MV-4-11 (cell line): ENCODE measurements around the gene MYLK.

Source experiments
- DNase-seq: peaks from one replicate; lab custom pipeline; 2025; lab: John Stamatoyannopoulos, UW

MYLK gene

GRCh38 chr3:123872621-123873020 is 11.5 kb downstream of the MYLK start:
- no peak for DNase-seq

- DNase-seq, result no peak
Observed at GRCh38 chr3:123871946-123872345, 12.2 kb downstream of the MYLK start.

DNA sequence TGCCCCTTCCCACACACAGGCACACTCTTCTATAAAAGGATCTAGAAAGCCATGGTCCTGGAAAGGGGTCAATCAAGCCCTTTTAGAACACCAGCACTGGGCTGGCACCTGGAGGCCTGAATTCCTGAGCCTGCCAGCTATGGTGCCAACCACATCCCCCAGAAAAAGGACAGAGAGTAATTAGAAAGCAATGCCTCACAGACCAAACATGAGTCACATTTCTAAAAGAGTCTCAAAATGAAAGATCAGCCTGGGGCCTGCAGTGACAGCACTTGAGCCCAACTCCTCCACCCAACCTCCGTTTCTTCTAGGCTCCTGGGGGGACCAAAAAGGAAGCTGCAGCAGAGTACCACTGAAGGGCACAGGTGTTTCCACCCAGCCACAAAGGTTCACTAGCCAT is 14.1 kb downstream of the MYLK start:
- DNase-seq, result no peak

DNA sequence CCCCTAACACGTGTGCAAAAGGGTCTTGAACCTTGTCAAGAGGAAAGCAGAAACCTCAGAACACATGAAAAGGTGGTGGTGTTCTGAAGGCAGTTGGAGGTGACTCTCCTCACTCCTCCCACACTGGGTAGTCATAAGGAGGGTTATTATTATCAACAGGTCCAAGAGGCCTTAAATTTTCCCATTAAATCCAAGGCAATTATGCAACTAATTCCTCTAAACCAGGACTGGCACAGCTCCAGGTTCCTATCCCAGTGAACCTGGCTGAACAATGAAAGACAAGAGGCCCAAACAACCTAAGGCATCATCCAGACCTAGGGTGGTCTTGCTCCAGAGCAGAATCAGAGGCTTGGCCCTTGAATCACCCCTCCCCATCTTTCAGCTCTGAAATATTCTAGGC is 15.0 kb downstream of the MYLK start:
- no peak for DNase-seq

GRCh38 chr3:123864706-123865105 is 19.4 kb downstream of the MYLK start:
- no peak for DNase-seq

- DNase-seq, result no peak
Observed at GRCh38 chr3:123862152-123862551, 22.0 kb downstream of the MYLK start.

GRCh38 chr3:123861081-123861836 is 22.9 kb downstream of the MYLK start:
- no peak for DNase-seq

- DNase-seq, result no peak
Observed at GRCh38 chr3:123859177-123859576, 25.0 kb downstream of the MYLK start.

DNA sequence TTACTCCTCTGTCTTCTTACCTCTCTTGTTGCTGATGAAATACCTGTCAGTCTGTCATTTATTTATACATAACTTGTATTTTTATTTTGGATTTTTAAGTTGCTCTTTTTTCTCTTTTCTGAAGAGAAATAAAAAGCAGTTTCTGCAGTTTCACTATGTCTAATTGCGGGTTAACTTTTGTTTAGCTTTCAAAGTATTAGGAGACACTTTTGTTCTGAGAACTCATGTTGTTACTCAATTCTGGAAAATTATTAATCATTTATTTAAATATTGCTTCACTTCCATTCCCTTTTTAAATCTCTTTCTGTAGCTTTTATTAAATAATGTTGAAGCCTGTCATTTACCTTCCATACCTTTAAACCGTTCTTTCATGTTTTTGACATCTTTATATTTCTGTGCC is 29.2 kb downstream of the MYLK start:
- DNase-seq, result no peak

GRCh38 chr3:123853686-123854372 is 30.3 kb downstream of the MYLK start:
- DNase-seq, result no peak

DNA sequence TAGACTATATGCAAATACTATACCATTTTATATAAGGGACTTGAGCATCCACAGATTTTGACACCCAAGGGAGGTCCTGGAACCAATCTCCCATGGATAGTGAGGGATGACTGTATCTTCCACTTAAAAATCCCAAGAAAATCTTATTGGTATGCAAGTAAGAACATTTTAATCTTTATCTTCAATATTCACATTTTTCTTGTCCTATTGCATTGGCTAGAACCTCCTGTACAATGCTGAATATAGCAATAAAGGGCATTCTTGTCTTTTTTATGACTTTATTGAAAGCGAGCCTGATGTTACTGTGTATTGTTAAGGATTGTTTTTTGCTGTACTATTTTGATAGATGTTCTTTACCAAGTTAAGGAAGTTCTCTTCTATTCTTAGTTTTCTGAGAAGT is 36.9 kb downstream of the MYLK start:
- no peak for DNase-seq

GRCh38 chr3:123843668-123844067 is 40.5 kb downstream of the MYLK start:
- no peak for DNase-seq

DNA sequence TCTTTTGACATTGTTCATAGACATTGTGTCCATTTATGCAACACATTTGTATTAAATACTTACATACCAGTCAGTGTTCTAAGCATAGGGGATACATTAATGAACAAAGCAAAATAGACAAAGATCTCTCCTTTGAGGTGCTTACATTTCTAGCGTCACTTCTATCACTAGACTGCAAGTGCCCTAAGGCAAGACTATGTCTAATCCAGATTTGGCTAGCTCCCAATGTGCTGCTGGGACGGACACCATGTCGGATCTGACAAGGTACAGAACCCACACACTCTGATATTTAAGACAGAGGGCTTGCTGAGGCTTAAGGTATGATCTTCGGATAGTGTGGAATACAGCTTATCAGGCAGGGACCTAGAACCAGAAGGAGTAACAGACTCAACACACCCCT is 41.4 kb downstream of the MYLK start:
- DNase-seq, result no peak

GRCh38 chr3:123841476-123842238 is 42.5 kb downstream of the MYLK start:
- DNase-seq, result peak; percentile 9

DNA sequence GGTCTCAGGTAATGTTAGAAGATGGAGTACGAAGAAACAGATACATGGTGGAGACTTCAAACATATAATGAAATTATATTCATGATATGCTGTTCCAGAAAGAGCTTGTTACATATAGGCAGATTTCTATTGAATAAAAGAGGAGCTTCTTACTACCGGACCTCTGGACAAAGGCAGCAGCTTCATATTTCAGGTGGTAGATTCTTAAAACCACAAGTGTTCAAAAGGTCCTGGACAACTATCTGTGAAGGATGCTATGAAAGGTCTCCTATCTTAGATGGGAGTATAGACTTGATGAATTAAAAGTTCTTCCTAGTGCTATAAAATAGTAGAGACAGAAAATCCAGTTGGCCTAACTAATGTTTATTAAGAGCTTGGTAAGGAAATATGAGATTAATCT is 43.2 kb downstream of the MYLK start:
- no peak for DNase-seq

DNA sequence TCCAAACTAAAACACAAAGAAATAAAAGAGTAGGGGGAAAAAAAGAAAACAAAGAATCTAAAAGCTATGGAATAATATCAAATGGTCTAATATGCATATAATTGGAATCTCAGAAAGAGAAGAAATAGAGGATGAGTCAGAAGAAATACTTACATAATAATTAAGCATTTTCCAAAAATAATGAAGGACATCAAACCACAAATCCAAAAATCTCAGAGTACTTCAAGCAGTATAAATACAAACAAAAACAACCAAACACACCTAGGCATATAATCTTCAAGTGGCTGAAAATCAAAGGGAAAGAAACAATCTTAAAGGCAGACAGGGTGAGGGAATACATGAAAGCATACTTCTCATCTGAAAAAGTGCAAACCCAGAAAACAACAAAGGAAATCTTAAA is 46.3 kb downstream of the MYLK start:
- no peak for DNase-seq

DNA sequence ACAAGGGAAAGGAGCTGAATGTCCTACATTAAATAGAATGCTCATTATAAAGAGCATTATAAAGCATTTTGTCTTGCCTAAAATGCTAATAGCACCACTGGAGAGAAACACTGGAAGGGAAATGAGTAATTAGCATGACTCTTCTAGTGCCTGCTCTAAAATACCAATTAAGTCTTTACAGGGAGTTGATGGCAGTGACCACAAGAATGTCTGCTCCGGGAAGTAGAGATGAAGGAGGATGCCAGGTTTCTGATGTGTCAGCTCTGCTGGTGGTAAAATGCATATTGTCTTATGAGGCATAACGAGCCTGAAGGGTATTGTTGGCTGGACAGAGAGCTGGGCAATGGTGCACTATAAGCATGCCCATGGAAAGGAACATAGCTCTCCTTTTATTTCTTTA is 49.5 kb downstream of the MYLK start:
- DNase-seq, result peak; percentile 25

DNA sequence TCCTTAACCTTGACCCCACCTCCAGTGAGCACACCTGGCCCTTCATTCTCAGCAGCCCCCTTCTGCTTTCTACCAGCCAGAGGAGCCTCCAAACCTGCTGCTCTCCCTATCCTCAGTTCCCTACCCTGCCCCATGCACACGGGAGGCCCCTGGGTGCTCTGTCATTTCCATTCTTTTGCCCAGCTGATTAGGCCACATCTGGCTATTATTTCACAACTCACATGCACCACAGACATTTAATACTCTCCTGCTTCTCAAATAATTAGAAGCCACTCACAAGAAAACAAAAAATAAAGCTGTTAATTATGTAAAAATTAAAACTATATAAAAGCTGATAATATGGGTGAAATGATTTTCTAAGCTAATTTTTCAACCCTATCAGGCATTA is 50.7 kb downstream of the MYLK start:
- DNase-seq, result no peak

DNA sequence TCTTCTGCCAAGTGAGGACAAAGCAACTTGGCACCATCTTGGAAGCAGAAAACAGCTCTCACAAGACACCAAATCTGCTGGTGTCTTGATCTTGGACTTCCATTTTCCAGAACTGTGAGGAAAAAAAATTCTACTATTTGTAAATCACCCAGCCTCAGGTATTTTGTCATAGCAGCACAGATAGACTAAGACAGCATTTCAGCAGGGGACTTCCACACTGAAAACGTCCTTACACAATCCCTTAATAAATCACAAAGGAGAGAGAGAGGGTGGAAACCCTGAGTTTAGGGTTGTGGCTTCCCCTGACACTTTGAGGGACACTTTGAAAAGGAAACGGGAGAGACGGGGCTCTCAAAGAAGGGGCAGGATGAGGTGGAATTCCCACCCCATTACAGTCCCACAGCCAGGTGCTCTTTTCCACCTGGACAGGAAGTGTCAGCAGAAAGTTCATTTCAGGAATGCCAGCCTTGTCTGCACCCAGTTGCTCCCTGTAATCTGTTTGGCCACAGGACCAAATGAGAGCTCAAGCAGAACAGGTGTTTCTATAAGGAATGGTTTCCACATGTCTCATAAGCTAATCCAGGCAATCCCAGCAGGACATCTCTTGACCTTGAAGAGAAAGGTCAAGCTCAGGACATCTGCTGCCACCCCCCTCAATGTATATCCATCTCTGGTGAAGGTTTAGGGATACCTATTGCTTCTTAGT is 51.3 kb downstream of the MYLK start:
- peak; percentile 59 for DNase-seq

- no peak for DNase-seq
Observed at GRCh38 chr3:123831420-123831819, 52.7 kb downstream of the MYLK start.

DNA sequence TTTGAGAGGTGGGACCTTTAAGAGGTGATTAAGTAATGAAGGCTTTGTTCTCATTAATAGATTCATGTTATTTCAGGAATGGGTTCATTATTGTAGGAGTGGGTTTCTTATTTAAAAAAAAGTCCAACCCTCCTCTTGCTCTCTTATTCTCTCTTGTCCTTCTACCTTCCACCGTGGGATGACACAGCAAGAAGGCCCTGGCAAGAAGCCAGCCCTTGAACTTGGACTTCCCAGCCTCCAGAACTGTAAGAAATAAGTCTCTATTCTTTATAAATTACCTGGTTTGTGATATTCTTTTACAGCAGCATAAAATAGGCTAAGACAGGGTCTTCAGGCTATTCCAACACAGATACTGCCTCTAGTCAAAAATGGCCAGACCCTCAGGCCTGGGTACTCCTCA is 62.2 kb downstream of the MYLK start:
- DNase-seq, result no peak

DNA sequence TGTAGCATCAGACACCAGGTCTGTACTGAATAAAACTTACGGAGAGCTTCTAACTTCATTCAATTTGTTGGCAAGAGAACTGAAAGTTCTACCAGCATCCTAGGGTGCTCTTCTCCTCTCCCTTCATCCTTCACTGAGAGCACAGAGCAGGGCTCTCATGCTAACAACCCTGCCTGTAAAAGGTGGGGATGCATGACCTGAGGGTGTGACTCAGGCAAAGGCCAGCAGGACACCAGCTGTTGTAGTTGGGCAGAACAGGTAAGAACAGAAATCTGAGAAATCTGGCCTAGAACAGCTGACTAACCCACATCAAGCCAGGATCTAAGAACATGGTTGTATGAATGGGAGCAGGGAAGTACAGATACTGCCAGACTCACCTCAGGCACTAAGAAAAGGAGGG is 64.2 kb downstream of the MYLK start:
- DNase-seq, result no peak
